ENCODE results near the gene ERICH3.

ERICH3 gene

DNA sequence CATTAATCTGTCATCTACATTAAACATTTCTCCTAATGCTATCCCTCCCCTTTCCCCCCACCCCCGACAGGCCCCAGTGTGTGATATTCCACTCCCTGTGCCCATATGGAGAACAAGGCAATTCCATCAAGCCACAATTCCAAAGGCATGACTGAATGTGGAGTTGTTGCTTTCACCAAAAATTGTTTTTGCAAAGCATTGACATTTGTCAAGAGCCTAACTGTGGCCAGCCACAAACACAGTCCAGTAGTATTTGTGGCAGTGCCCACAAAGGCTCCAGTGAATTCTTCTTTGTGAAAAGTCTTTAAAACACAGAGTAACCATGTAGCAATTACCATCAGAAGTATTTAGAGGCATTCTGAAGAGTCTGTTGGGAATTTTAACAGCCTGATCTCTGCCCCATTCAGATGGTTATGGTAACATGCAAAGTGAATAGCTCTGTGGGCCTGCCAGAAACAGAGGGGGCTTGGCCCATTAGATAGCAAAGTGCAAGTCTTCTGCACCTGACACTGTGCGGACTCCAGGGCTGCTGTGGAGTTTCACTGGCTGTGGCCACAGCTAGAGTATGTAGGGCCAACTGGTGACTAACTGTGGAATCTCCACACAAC lies 149.6 kb downstream of the ERICH3 start:
- Mint-ChIP-seq H3K4me1 (no peaks in the 10 kb centered on the region), H3K9me3 (no peaks in the 10 kb centered on the region), H3K27ac (no peak overlapping the region), H3K27me3 (peaks cover 17% of the 10 kb centered on the region), H3K4me3 (no peak overlapping the region)
- no peak for DNase-seq
- ATAC-seq, result no peak

GRCh38 chr1:74522148-74522547 lies 151.4 kb downstream of the ERICH3 start:
- DNase-seq (no peak), ATAC-seq (no peak)
- Mint-ChIP-seq H3K27ac (no peak overlapping the region), H3K9me3 (no peaks in the 10 kb centered on the region), H3K4me1 (no peaks in the 10 kb centered on the region), H3K4me3 (no peak overlapping the region), H3K27me3 (peaks cover 3% of the 10 kb centered on the region)
